LoVo (cell line): ENCODE measurements around the gene ZSCAN5B.
"Not testable (repeated sequence)": the region's sequence is repeated elsewhere in the genome, so short reads cannot be mapped to it uniquely, and the experiment has no call there.

Experiments used
- DNase-seq: peaks from one replicate; pipeline ENCODE4 v3.0.0-alpha.2; 2016; ENCODE audit warnings: low spot score

The ZSCAN5B gene

GRCh38 chr19:56197646-56198045, at the start of gene ZSCAN5B:
TSS of gene ZSCAN5B (minus strand) at chr19:56197783. CDS start at chr19:56193052, 4,731 bp downstream.
- not testable (repeated sequence) for DNase-seq

DNA sequence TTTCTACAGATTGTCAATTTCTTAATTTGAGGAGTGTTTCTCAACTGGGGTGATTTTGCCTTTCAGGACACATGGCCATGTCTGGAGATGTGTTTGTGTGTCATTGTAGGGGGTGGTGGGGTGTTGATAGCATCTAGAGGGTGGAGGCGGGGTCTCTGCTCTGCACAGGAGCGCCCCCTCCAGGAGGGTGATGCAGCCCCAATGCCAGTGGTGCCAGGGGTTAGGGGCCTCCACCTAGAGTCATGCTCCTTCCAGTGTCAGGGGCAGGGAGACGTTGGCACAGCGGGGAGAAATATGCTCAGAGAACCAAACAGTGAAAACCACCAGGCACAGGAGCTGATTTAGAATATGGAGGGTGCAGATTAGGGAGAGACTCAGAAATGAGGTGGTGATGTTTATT, 48.2 kb upstream of the ZSCAN5B start:
- DNase-seq, result not testable (repeated sequence)

GRCh38 chr19:56245121-56245740, 47.6 kb upstream of the ZSCAN5B start:
- no peak for DNase-seq

GRCh38 chr19:56223481-56223880, 25.9 kb upstream of the ZSCAN5B start:
- no peak for DNase-seq

GRCh38 chr19:56222901-56223300, 25.3 kb upstream of the ZSCAN5B start:
- DNase-seq, result no peak

GRCh38 chr19:56221851-56222250, 24.3 kb upstream of the ZSCAN5B start:
- no peak for DNase-seq

- not testable (repeated sequence) for DNase-seq
Observed at GRCh38 chr19:56221442-56221841, 23.9 kb upstream of the ZSCAN5B start.

- DNase-seq, result no peak
Observed at GRCh38 chr19:56218961-56219360, 21.4 kb upstream of the ZSCAN5B start.

DNA sequence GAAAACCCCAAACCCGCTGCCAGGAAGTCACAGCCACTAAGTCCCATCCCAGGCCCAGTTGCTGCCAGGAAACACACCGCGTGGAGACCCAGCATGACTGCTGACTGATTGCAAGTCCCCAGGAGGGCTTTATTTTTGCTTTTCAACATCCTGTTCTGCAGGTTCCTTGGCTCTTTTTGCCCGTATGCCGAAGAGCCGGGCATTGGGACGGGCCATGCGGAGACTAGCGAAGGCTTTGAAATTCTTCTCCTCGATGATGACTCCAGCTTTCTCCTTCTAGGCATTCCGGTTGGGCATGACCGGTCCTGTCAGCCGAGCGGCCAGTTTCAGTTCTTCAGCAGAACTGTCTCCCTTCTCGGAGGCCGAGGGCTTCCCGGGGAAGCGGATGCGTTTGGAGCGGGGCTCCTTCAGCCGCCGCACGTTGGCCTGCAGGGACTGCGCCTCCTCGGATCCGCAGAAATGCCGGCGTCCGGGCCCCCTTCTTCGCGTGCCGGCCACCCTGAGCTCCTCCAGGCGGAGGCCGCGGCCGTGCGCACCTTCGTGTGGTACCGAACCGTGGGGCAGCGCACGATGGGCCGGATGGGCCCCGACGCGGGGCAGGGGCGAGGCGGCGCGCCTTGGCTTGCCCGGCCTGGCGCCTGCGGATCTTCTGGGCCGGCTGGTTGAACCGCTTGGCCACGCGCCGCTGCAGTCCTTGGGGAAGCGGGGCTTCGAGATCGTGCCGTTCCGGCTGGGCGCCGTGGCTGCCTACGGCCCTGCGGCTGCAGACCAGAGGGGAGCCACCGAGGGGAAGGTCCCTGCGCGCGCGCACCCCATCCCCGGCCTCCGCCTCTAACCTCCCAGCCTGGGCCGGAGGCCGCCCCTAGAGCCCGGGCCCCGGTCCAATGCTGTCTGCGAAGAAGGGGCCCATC, 19.7 kb upstream of the ZSCAN5B start:
- no peak for DNase-seq

GRCh38 chr19:56211718-56212117, 14.1 kb upstream of the ZSCAN5B start:
- DNase-seq, result no peak

GRCh38 chr19:56210036-56210435, 12.5 kb upstream of the ZSCAN5B start:
- not testable (repeated sequence) for DNase-seq

GRCh38 chr19:56209091-56209490, 11.5 kb upstream of the ZSCAN5B start:
- no peak for DNase-seq

- DNase-seq, result not testable (repeated sequence)
Observed at GRCh38 chr19:56207581-56207980, 10.0 kb upstream of the ZSCAN5B start.

DNA sequence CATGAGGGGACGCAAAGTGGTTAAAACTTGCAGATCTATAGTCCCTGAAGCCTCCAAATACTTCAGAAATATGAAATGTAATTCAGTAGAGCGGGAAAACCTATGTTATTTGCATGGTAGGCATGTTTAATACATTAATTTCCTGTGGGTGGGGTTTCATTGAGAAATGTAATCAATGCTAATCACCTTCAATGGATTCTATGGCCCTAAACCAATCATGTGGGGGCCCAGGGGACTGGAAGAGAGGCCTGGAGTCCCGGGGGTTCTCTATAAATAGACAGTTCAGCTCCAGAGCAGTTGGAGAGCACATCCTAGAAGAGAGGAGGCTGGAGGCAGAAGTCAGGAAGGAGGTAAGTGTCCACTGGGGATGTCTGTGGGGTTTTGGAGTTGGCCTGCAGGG, 4.4 kb upstream of the ZSCAN5B start, which contains the start of gene ZSCAN5C:
ZSCAN5C (plus strand) TSS at position 301 of the 400 bp plus-strand sequence. CDS start 3,641 bp downstream, outside the sequence.
- DNase-seq, result no peak

- DNase-seq, result no peak
Observed at GRCh38 chr19:56199687-56200086, 2.1 kb upstream of the ZSCAN5B start.

GRCh38 chr19:56193981-56194640, 3.5 kb downstream of the ZSCAN5B start:
- no peak for DNase-seq

- DNase-seq, result no peak
Observed at GRCh38 chr19:56191711-56192110, 5.9 kb downstream of the ZSCAN5B start.

DNA sequence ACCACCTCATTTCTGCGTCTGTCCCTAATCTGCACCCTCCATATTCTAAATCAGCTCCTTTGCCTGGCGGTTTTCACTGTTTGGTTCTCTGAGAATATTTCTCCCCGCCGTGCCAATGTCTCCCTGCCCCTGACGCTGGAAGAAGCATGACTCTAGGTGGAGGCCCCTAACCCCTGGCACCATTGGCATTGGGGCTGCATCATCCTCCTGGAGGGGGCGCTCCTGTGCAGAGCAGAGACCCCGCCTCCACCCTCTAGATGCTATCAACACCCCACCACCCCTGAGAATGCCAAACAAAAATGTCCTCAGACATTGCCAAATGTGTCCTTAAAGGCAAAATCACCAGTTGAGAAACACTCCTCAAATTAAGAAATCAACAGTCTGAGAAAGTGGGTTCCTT, 6.5 kb downstream of the ZSCAN5B start:
- DNase-seq, result no peak

DNA sequence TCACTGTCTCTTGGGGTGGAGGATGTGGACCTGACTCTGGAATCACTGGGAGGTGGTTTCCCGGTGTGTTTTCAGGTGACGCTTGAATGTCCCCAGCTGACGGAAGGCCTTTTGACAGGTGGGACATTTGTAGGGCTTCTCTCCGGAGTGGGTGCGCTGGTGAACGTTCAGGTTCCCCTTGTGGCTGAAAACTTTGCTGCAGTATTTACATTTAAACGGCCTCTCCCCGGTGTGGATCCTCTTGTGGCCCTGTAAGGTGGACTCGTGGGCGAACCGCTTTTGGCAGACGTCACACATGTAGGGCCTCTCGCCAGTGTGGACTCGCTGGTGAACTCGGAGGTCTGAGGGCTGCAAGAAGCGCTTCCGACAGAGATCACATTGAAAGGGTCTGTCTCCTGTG, 7.8 kb downstream of the ZSCAN5B start:
- no peak for DNase-seq

DNA sequence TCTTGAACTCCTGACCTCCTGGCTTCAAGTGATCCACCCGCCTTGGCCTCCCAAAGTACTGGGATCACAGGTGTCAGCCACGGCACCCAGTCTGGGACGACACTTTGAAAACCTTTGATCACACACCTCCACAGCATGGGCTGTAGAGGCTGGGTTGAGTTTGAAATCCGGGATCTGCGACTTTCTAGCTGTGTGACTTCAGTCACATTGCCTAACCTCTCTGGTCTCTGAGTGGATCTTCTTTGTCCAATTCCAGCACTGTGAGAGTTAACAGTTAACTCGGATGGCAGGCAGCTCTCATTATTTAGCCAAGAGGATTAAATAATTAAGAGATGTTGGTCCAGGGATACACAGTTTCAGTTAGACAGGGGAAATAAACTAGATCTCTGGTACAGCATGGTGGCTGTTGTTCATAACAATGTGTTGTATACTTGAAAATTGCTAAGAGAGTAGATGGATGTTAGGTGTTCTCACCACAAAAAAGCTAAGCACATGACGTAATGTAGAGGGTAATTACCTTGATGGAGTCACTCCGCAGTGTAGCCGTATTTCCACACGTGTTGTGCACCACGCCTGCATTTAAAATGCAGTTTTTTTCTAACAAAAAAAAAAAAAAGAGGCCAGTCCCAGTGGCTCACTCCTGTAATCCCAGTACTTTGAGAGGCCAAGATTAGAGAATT, 19.9 kb downstream of the ZSCAN5B start:
- no peak for DNase-seq

DNA sequence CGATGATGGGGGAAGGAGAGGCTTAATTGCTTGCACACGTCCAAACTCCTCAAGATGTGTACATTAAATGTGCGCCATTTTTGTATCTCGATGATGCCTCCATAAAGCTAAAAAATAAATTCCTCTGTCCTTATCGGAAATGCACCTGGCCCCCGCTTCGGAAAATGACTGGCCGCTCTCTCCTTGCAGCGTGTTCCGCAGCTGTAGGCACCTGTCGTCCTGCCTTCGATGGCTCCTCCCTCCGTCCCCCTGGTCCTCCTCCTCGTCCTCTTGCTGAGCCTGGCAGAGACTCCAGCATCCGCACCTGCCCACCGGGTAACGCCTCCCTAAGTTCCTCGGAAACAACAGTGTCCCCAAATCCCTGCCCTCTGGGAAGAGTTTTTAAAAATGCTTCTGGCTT, 20.7 kb downstream of the ZSCAN5B start:
- DNase-seq, result no peak

- DNase-seq, result not testable (repeated sequence)
Observed at GRCh38 chr19:56176310-56176709, 21.3 kb downstream of the ZSCAN5B start.
